ENCODE data around the gene KCND2.

DNA sequence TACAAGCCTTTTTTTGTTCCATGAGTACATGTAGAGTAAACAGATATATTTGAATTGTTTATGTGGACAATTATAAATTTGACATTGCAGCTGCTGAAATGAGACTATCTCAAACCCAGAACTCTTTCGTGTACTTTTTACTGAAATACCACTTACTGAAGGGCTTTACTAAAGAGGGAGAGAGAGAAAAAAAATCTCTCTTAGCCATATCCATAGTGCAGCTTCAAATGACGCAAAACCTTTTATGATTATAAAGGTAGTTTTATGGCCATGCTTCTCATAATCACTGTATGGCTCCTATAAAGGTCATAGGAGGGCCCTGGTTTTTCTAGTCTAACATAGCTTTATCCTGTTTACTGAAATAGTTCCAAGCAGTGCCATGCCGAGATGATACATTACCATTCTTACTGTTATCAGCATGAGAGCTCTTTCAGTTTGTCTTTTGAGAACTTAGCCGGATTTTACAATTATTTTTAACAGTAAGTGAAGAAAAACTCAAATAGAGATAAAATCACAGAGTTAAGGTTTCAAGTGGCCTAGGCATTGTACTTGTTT, 35.1 kb downstream of the KCND2 start:
- no peak for TF ChIP-seq CEBPB (IDR thresholded peaks at IDR 0.05)
- no peak for TF ChIP-seq NFIC (IDR thresholded peaks at IDR 0.05)
- no peak for TF ChIP-seq EP300 (IDR thresholded peaks at IDR 0.05; ENCODE audit: borderline replicate concordance)
- no peak for TF ChIP-seq EGR1 (IDR thresholded peaks at IDR 0.05)
- no peak for TF ChIP-seq TAF1 (IDR thresholded peaks at IDR 0.05; ENCODE audit: low read depth)
